HG02973 (cell line): ENCODE results near the gene CREB5.
"Not testable (repeated sequence)": the region's sequence is repeated elsewhere in the genome, so short reads cannot be mapped to it uniquely, and the experiment has no call there.

Experiments
- ATAC-seq: cut with Tn5 transposase; IDR thresholded peaks from one replicate; pipeline ENCODE4 v1.9.1; 2021; ENCODE audit warnings: moderate library complexity; ENCODE audit not compliant: unreplicated experiment

CREB5 gene

GRCh38 chr7:28411876-28412662 lies at the start of gene CREB5:
Gene CREB5, plus strand, starts transcription at chr7:28412518. Its CDS starts 397 bp downstream, at chr7:28412915.
- no peak for ATAC-seq

DNA sequence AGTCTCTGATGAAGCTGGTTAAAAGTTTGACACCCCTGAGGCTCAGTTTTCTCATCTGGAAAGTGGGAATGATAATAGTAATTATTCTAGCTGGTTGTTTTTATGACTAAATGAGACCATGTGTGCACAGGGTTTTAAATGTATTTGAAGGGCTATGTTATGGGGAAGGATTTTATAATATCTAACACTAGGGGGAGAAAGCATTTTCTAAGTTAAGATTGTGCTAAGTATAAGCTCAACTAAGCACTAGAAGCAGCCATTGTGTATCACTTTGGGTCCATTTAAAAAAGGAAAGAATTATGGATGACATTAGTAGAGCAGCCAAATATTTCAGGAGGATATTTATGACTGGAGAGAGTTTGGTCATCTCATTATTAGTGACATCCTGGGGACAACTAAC lies 49.5 kb upstream of the CREB5 start:
- no peak for ATAC-seq

DNA sequence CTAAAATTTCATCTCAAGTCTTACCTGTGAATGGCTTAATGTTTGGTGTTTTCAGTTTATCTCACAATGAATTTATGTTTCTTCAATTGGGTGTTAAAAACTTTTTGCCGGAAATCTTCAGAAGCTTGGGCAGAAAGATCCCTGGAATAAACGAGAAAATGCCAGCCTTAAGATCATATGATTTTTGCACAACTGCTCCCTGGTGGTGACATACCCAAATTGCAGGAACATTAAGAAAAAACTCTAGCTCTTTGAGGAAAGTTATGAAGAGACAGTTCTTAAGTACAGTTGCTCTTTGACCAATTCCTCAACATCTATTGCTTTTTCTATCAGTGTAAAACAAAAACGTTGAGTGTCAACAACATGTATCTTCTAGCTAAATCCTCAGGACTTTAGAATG lies 48.2 kb upstream of the CREB5 start:
- no peak for ATAC-seq

GRCh38 chr7:28369523-28369922 lies 42.8 kb upstream of the CREB5 start:
- ATAC-seq = no peak

DNA sequence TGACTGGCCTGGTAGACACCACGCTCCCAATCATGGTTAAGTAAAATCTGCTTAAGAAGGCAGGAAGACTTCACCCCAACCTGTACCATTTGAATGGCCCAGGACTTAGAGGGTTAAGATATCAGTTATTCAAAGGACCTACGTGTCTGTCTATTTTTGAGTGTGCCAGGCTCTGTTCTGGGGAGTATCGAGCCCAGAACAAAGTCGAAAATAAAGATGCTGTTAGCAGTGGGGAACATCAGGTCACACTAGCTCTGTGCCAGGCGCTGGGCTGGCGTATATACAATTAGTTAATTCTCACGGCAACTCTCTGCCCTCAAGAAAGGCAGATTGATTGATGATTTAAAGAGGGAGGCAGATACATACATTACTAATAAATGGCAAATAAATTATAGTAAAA lies 40.5 kb upstream of the CREB5 start:
- ATAC-seq = no peak

DNA sequence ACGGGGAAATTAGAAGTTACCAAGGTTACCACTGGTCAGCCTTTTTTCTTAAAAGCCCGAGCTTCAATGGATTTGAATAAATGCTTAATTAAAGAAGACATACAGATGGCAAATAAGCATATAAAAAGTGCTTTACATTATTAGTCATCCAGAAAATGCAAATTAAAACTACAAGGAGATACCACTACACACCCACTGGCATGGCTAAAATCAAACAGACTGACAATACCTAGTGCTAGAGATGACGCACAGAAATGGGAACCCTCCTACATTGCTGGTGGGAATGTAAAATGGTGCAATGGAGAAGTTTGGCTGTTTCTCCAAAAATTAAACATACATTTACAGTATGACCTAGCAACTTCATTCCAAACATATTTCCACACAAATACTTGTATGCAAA lies 38.3 kb upstream of the CREB5 start:
- ATAC-seq = no peak

DNA sequence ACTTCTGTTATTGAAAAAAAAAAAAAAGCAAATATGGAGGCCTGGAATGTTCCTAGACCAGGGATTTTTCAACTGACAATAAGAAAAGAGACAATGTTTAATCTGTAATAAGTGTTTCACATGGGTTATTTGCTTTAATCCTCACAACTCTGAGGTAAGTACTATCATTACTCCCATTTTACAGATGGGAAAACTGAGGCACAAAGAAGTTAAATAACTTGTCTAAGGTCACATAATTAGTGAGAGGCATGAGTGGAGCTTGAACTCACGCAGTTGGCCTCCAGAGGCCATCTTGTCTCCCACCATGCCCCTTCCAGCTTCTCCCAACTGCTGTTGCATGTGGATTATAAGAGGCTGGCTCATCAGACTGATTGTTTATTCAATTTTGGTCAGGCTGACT lies 36.6 kb upstream of the CREB5 start:
- ATAC-seq = no peak

DNA sequence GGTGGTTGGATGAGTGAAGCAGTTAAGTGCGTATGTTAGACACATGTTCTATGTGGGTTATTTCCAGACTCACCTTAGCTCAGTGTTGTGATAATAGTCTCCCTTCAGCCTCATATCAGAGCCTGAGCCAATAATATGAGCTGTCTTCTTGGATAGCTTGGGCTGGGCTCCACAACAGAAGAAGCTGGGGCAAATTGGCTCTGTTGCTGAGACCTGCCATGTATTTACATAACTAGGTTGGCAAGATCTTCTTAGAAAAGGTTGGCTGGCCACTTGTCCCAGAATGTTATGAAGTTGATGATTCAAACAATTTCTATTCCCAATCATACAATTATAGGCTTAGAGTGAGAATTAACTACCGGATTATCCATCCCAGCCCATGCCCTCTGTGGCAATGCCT lies 35.7 kb upstream of the CREB5 start:
- no peak for ATAC-seq

DNA sequence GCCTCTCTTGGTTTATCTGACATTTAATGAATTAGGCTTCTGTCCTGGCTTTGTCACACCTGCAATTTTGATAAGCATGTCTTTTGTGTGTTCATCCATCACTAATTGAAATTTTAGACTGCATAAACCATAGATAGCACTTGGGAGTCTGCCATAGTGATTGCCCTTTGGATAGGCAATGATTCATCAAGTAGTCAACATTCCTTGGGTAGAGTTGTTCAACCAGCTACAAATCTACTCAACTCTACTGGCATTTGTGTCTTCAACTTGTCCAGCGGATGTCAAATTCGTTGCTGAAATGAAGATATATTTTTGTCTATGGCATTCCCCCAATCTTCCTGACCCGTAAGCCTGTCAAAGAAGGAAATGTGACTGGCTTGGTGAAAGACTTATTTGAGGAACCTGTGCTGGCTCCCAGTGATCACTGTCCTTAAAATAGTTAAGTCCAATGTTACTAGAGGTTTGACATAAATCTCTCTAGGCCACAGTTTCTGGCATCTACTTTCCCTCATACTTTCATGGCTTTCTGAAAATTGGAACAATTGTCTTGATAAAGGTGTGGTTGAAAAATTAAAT lies 33.7 kb upstream of the CREB5 start:
- ATAC-seq = no peak

DNA sequence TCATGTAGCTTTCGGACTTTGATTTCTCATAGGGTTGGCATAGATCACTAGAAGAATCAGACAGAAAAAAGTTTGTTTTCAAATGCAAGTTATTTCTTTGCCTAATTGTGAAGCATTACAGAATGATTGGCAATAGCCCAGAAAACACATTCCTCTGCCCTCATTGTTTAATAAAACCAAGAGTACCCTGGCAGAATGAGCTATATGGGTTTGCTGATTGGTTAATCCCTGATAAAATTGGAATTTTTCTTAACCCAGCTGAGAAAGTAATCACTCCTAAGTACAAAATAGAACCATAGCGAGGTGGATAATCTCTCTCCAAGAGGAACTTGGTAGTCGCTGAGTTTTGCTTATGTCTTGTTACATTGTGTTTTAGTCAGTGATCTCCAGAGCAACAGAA lies 30.9 kb upstream of the CREB5 start:
- ATAC-seq = no peak

- no peak for ATAC-seq
These were observed 30.2 kb upstream of the CREB5 start for GRCh38 chr7:28382144-28382543.

DNA sequence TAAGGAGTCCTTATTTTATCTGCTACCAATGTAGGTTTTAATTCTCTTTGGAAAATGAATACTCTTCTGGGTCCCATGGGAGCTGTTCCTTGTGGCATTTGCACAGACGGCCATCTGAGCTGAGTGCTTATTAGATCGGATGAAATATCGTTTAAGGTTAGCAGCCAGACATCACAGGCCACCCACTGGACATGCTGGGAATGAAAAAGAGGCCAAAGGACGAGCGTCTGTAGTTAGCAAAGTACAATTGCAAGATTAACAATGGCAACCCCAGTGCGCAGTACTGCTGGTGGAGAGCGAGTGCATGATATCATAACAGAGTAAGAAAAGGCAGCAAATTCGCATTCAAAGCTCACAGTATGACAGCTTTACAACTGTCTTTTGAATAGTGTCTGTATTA lies 28.3 kb upstream of the CREB5 start:
- no peak for ATAC-seq

DNA sequence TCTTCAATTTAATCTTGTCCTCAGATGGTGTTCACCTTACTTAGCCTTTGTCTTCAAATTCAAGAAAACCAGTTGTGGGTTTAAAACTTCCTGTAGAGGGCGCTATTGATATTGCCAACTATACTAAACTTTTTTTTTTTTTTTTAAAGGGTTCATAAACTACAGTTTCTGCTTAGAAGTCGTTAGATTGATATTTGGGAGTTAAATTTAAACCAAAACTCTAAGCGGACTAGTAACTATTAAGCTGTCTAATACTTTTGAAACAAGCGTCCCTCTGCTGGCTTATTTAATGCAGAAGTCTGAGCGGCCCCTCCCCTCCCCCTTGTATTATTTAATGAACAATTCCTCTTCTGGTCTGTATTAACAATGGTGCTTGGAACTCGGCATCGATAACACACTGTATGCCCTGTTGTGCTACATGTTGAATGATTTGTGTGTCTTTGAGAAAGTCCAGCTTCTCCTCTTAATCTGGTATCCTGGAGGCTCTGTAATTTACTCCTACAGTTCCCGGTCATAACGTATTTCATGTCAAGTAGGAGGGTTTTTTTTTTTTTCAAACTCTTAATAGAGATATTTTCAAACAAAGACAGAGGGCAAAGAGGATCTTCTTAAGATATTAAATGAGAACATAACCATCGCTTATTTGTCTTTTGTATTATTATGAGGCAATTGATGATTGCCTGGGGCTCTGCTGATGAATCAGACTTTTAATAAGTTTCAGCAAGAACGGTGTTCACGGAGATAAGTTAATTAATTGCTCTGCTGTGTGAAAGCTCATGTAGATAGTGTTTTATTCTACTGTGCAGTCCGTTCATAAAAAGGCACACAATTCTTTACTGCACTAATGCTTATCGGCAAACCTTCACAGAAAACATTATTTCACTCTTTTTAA lies 22.6 kb upstream of the CREB5 start:
- ATAC-seq = no peak

GRCh38 chr7:28390426-28390825 lies 21.9 kb upstream of the CREB5 start:
- no peak for ATAC-seq

DNA sequence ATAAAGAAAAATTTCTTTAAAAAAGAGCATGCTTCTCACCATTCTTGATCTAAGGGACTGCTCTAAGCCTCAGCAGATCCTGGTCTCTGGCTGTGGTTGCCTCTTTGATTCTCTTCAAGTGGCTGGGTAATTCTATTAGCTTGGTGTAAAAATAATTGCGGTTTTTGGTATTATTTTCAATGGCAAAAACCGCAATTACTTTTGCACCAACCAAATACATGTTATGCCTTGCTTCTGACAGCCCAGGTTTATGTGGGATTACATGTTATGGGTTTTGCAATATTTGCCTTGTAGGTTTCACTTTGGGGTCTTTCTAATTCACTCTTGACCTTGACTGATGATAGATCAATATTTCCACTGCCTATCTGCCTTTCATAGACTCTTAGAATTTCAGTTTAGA lies 20.0 kb upstream of the CREB5 start:
- ATAC-seq = no peak

GRCh38 chr7:28395404-28395803 lies 16.9 kb upstream of the CREB5 start:
- ATAC-seq = no peak

DNA sequence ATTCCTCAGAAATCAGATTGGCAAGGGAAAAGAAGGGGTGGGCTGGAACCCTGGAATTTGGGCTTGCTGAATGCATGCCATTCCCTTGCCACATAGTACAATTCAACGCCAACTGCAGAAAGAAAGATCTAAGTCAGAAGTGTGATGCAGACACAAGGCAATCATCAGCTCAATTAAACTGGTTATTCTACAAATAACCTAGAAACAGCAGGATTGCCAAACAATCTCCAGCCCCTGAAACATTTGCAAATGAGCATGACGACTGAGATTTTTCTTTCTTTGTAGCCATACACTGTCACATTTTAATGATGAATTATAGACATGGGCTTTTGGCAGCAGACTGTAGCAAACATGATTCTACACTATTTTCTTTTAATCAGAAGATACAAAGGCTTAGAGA lies 16.5 kb upstream of the CREB5 start:
- ATAC-seq = no peak

DNA sequence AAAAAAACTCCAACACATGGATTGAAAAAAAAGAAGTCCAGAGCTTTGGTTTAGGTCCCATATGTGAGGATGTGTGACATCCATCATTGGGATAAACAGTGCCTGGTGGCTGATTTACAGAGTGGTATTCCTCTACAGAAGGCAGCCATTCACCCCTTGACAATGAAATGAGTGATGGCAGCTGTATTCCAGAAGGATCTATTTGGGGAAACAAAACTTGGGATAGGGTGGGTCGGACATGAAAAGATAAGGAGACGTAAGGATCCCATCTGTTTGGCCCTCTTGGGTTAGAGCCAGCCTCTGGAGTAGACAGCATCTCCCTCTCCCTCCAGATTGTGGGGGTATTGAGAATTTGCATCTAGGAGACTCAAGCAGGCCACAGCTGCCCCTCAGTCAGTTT lies 15.2 kb upstream of the CREB5 start:
- ATAC-seq = no peak

- ATAC-seq = no peak
These were observed 11.4 kb upstream of the CREB5 start for GRCh38 chr7:28400838-28401360.

DNA sequence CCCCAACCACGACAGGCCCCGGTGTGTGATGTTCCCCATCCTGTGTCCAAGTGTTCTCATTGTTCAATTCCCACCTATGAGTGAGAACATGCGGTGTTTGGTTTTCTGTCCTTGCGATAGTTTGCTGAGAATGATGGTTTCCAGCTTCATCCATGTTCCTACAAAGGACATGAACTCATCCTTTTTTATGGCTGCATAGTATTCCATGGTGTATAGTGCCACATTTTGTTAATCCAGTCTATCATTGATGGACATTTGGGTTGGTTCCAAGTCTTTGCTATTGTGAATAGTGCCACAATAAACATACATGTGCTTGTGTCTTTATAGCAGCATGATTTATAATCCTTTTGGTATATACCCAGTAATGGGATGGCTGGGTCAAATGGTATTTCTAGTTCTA lies 10.8 kb upstream of the CREB5 start:
- ATAC-seq = not testable (repeated sequence)

GRCh38 chr7:28405662-28406061 lies 6.7 kb upstream of the CREB5 start:
- no peak for ATAC-seq

GRCh38 chr7:28406192-28406591 lies 6.1 kb upstream of the CREB5 start:
- no peak for ATAC-seq
